GM23338 (cell line): ENCODE data around the gene RRBP1. TPM values are rescaled to one million over a fixed set of nuclear protein-coding genes. Genes with fewer than 3 reads are reported as not detected.

Source experiments
- CREB1 ChIP-seq: fragments of 250-450 bp; sonication (Bioruptor Pico); IDR thresholded peaks from 2 replicates; pipeline ENCODE4 v1.5.0; 2020; ENCODE audit warnings: low read depth, mild to moderate bottlenecking, moderate library complexity
- JUNB ChIP-seq: IDR thresholded peaks from one replicate; pipeline ENCODE4 v1.6.1; 2016; ENCODE audit warnings: antibody characterized with exemption; ENCODE audit not compliant: unreplicated experiment
- NANOG ChIP-seq: IDR thresholded peaks from 2 replicates; pipeline ENCODE4 v1.6.1; 2016; ENCODE audit warnings: antibody characterized with exemption, borderline replicate concordance
- POLR2AphosphoS5 ChIP-seq: IDR thresholded peaks from 2 replicates; pipeline ENCODE4 v1.6.1; 2016; ENCODE audit warnings: antibody characterized with exemption, low read depth
- REST ChIP-seq: IDR thresholded peaks from one replicate; pipeline ENCODE4 v1.6.1; 2018; ENCODE audit warnings: antibody characterized with exemption; ENCODE audit not compliant: unreplicated experiment
- STAT1 ChIP-seq: IDR thresholded peaks from one replicate; pipeline ENCODE4 v1.6.1; 2016; ENCODE audit warnings: antibody characterized with exemption; ENCODE audit not compliant: unreplicated experiment
- ZNF114 ChIP-seq: fragments of 250-450 bp; sonication (Bioruptor Pico); IDR thresholded peaks from 2 replicates; pipeline ENCODE4 v1.5.0; 2020; ENCODE audit warnings: mild to moderate bottlenecking, moderate library complexity
- ZNF331 ChIP-seq: fragments of 250-450 bp; sonication (Bioruptor Pico); IDR thresholded peaks from 2 replicates; pipeline ENCODE4 v1.5.0; 2020; ENCODE audit warnings: low read depth, mild to moderate bottlenecking, moderate library complexity
- ZNF462 ChIP-seq: fragments of 250-450 bp; sonication (Bioruptor Pico); IDR thresholded peaks from 2 replicates; pipeline ENCODE4 v1.5.0; 2020; ENCODE audit warnings: mild to moderate bottlenecking, moderate library complexity
- polyA plus RNA-seq: library from polyadenylated mRNA; unstranded; fragments of >200 nt; fragmentation: Nextera tagmentation; extraction: Ambion mirVana; gene quantifications from 2 replicates; pipeline ENCODE4 v1.2.1, GENCODE V29; 2016
- total RNA-seq: library from RNA; depleted of rRNA; stranded (reverse); fragments of >200 nt; shearing (Covaris generic); gene quantifications from 2 replicates; pipeline ENCODE4 v1.2.3, GENCODE V29; 2014

Gene RRBP1
- total and polyA plus RNA-seq, 2 experiments from 2014 or later, result 105 to 113 TPM

- TF ChIP-seq REST (peak; percentile 10), STAT1 (no peak), JUNB (no peak), ZNF114 (CRISPR knock-in tag) (no peak), ZNF462 (CRISPR knock-in tag) (no peak), CREB1 (CRISPR knock-in tag) (peak; percentile 87), ZNF331 (CRISPR knock-in tag) (no peak), POLR2AphosphoS5 (peak; percentile 72), NANOG (no peak)
Measured at GRCh38 chr20:17569616-17570346, 112.3 kb downstream of the RRBP1 start, which contains the start of gene DSTN (continued).
